ENCODE measurements around the gene PRKAG2.

DNA sequence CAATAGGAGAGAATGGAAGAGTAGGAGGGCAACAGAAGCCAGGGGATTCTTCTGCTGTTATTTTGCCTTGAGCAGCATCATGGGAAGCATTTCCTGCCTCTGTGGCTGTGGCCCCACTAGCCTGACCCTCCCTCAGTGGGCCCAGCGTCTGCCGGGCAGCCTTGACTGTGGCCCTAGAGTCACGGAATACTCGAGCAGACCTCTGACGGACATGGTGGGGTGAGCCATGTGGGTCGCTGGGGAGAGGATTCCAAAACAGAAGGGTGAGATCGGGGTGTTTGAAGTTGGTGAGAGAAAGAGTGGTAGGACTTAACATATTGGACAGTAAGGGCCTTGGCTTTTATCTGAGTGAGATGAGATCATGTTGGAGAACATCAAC lies 8.3 kb upstream of the PRKAG2 start:
- TF ChIP-seq SIN3A (IDR thresholded peaks at IDR 0.05; ENCODE audit: borderline replicate concordance, low read depth, low read length) (no peak), ZNF44 (CRISPR knock-in tag; IDR thresholded peaks at IDR 0.05) (no peak), FOSL2 (CRISPR knock-in tag; IDR thresholded peaks at IDR 0.05) (no peak), TBX3 (IDR thresholded peaks at IDR 0.05; ENCODE audit: borderline replicate concordance) (no peak), RXRA (CRISPR knock-in tag; IDR thresholded peaks at IDR 0.05) (no peak)
- TF ChIP-seq, protein P1, sequence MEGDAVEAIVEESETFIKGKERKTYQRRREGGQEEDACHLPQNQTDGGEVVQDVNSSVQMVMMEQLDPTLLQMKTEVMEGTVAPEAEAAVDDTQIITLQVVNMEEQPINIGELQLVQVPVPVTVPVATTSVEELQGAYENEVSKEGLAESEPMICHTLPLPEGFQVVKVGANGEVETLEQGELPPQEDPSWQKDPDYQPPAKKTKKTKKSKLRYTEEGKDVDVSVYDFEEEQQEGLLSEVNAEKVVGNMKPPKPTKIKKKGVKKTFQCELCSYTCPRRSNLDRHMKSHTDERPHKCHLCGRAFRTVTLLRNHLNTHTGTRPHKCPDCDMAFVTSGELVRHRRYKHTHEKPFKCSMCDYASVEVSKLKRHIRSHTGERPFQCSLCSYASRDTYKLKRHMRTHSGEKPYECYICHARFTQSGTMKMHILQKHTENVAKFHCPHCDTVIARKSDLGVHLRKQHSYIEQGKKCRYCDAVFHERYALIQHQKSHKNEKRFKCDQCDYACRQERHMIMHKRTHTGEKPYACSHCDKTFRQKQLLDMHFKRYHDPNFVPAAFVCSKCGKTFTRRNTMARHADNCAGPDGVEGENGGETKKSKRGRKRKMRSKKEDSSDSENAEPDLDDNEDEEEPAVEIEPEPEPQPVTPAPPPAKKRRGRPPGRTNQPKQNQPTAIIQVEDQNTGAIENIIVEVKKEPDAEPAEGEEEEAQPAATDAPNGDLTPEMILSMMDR (CRISPR knock-in tag; IDR thresholded peaks at IDR 0.05), result no peak
- TF ChIP-seq, protein P2, sequence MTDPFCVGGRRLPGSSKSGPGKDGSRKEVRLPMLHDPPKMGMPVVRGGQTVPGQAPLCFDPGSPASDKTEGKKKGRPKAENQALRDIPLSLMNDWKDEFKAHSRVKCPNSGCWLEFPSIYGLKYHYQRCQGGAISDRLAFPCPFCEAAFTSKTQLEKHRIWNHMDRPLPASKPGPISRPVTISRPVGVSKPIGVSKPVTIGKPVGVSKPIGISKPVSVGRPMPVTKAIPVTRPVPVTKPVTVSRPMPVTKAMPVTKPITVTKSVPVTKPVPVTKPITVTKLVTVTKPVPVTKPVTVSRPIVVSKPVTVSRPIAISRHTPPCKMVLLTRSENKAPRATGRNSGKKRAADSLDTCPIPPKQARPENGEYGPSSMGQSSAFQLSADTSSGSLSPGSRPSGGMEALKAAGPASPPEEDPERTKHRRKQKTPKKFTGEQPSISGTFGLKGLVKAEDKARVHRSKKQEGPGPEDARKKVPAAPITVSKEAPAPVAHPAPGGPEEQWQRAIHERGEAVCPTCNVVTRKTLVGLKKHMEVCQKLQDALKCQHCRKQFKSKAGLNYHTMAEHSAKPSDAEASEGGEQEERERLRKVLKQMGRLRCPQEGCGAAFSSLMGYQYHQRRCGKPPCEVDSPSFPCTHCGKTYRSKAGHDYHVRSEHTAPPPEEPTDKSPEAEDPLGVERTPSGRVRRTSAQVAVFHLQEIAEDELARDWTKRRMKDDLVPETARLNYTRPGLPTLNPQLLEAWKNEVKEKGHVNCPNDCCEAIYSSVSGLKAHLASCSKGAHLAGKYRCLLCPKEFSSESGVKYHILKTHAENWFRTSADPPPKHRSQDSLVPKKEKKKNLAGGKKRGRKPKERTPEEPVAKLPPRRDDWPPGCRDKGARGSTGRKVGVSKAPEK (CRISPR knock-in tag; IDR thresholded peaks at IDR 0.05; ENCODE audit: borderline replicate concordance), result no peak
